GM20431 (cell line): ENCODE measurements around the gene SYNGR4.

Source experiments
- in situ Hi-C: fragments of 300-500 bp; cut with MseI, MboI; formaldehyde crosslinking; loops from one replicate; pipeline ENCODE4 v1.15.0; 2020; ENCODE audit warnings: low sequenced_read_pairs; ENCODE audit not compliant: unreplicated experiment

Gene SYNGR4

DNA sequence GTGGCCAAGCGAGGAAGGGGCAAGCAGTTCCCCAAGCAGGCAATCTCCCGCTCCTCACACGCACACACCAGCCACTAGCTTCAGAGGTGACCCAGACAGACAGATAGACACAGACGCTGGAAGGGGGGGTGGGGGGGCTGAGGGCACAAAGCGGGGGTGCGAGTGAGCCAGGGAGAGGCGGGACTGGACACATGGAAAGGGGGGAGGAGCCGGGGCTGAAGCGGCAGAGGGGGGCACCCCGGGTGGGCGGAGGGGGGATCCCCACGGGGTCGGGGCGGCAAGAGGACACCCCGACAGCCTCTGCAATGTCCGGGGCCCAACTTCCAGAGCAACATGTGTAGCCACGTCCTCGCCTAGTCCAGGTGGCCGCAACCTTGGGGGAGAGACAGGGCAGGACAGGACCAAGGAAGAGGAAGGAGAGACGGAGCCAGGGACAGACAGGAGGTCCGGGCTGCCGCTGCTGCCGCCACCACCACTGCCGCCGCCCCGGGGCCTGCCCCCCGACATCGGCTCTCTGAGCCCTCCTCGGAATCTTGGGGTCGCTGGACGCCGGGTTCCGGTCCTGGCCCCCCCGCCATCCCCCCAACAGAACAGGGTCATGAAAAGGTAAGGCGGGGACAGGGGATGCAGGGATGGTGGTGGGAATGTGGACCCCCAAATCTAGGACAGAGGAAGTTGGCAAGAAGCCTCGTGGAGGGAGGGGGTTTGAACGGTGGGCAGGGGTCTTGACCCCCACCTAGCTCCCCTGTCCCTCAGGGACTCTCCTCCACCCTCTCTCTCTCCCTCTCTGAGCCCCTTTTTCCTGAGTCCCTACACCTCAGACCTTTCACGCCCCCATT, 30.4 kb downstream of the SYNGR4 start:
- in situ Hi-C loops, result no loop called here

DNA sequence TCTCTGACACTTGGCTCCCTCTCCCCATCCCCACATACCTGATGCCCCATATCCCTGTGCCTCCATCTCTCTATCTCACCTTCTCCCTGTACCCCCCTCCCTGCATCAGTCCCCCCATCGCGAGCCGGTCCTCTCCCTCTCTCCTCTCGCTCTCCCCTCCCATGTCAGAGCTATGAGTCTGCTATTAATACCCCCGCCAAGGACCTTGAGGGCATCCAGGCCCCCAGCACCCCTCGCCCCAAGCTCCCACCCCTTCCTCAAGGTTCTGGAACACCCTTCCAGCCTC, 30.9 kb downstream of the SYNGR4 start:
- in situ Hi-C loops, result no loop called here

DNA sequence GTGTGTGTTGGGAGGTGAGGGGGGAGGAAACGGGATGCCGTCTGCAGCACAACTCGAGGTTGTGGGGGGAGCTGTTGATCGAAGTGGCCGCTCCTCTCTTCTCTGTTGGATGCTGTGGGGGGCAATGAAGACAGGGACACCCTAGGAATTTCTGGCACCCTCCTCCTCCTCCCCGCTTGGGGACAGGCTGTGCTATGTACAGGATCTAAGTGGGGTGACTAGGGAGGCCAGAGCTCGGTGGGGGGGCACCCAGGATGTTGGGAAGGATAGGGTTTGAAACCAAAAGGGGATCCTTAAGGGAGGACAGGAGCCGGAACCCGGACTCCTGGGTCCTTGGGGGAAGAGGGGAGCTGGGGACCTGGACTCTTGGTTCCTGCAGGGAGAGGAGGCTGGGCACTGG, 31.3 kb downstream of the SYNGR4 start:
- in situ Hi-C loops, result no loop called here

DNA sequence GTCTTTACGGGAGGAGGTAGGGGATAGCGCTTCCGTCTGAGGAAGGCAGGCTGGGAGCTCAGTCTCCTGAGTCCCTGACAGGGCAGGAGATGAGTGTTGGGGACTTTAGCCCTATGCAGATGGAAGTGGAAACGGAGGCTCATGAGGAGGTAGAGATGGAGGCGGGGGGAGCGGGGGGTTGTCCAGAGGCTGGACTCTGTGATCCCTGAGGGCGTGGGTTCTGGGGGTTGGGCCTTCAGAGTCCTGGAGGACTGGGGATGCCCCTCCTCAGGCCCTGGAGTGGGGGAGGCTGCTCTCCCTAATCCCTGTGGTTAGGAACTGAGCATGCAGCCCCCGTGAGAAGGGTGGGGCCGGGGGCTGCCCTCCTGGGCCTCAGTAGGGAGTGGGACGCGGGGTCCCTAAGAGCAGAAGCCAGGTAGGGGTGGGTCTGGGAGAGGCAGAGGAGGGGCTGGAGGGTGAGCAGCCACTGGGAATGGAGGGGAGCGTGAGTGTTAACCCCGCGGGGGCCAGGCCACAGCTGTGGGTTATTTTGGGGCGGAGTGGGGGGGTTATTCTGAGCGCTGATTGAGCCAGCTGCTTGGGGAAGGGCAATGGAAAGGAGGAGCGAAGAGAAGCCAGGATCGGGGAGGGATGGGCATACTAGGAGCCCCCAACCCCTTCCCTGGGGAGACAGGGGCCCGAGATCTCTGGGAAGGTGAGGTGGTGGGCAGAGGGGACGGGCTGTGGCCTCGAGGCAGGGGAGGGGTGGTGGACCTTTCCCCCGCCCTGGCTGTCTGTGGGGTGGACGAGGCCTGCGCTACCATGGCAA, 32.1 kb downstream of the SYNGR4 start:
- in situ Hi-C loops, result no loop called here

DNA sequence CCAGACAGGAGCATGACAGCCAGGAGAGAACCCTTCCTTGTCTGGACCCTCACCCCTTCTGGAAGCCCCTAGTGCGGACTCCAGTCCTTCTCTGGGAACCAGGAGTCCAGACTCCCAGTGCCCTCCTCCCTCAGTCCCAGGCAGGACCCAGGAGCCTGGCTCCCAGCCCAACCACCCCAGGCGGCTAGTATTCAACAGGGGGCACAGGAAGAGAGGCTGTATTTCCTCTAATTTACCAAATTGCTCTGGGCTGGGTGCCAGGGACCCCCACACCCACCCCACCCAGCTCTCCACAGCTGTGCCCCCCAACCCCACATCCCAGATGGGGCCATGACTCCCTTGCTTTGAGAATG, 32.6 kb downstream of the SYNGR4 start:
- in situ Hi-C loops, result no loop called here

DNA sequence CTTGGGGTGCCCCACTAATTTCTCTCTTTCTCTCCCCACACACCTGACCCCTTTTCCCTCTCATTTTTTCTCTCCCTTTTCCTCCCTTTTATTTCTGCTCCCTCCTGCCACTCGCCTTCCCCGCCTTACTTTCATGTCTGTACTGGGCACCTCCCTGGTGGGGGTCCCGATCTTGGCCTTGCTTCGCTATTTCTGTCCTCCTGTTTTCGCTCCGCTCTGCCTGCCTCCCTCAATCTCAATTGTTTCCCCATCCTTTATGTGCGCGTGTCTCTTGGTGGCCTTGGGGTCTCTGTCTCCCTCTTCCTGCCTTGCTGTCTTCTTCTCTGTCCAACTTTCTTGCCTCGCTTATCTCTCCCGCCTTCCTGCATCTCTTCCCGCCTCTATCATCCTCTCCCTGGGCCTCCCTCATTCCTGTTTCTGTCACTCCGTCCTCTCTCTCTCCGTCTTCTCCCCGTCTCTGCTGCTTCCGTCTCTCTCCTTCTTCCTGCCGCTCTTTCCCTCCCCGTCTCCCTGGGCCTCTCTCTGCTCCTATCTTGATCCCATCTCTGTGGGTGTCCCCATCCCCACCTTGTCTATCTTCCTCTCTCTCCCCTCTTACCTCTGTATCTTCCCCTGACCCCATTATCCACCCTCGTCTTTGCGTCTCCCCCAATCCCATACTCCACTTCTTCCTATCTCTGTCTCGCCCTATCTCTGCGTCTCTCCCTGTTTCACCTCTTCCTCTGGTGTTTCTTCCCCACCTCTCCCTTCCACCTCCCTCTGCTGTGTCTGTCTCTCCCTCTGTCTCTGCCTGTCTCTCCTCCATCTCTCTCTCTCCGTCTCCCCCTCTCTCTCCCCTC, 33.3 kb downstream of the SYNGR4 start:
- in situ Hi-C loops, result no loop called here

DNA sequence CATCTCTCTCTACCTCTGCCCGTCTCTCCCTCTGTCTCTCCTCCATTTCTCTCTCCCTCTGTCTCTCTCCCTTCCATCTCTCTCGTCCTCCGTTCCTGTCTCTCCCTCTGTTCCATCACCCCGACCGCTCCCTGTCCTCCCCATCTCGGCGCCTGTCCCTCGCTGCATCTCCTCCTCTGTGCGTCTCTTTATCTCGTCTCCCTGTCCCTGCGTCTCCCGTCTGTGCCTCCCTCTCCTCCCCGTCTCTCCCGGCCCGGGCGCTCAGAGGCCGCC, 33.9 kb downstream of the SYNGR4 start:
- in situ Hi-C loops, result no loop called here

DNA sequence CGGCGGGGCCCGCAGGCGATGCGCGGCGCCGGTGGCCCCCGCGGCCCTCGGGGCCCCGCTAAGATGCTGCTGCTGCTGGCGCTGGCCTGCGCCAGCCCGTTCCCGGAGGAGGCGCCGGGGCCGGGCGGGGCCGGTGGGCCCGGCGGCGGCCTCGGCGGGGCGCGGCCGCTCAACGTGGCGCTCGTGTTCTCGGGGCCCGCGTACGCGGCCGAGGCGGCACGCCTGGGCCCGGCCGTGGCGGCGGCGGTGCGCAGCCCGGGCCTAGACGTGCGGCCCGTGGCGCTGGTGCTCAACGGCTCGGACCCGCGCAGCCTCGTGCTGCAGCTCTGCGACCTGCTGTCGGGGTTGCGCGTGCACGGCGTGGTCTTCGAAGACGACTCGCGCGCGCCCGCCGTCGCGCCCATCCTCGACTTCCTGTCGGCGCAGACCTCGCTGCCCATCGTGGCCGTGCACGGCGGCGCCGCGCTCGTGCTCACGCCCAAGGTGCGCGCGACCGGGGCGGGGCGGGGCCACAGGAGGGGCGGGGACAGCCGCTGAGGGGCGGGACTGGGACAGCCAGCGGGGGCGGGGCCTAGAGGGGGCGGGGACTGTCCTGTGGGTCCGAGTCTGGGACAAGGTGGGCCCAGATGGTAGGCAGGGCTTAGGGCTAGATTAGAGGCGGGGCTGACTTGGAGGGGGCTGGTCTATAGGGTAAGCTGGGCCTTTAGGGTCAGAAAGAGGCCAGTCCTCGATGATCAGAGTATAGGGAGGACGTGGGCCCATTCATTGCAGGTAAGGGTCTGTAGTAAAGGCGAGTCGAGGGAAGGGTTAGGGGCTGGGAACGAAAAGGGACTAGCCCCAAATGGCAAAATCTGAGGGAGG, 34.4 kb downstream of the SYNGR4 start:
- in situ Hi-C loops, result no loop called here

DNA sequence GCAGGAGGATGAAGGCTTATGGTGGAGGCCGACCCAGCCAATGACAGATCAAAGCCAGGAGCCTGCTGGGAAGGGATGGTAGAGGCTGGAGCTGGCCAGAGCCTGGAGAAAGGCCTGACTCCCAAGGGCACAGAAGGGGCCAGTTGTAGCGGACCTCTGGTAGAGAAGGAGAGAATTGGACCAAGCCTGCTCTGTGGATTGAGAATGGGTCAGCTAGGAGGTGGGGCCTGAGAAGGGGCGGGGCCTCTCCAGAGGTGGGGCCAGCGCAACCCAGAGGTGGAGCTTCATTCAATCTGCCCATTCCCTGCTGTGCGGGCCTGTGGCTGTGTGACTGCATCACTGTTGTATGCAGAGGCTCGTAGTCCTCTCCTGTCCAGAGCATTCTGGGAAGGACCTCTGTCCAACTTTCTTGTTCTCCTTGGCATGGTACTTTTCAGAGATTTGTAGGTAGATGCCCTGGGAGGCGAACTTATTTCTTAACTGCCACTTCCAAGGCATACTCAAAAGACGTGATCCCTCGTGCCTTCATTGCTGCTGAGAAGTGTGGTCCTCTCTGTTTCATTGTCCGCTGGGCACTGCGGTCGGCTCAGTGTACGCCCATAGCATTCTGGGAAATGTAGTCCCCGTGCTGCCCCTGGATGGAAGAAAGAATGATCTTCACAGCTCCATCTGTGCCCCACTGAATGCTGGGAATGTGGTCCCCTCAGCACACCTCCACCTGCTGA, 36.0 kb downstream of the SYNGR4 start:
- in situ Hi-C loops, result no loop called here

DNA sequence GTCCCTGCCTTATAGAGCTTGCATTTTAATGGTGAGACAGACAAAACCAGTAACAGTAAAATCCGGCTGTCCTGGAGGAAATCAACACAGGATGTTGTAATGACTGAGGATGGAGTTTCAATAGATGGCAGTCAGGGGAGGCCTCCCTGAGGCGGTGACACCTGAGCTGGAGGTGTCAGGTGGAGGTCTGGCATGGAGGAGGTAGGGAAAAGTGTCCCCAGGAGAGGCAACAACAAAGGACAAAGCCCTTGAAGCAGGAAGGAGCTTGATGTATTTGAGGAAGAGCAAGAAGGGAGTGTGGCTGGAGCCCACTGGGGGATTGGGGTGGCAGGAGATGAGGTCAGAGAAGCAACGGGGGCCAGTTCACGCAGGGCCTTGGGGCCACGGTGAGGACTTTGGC, 37.1 kb downstream of the SYNGR4 start:
- in situ Hi-C loops, result no loop called here

DNA sequence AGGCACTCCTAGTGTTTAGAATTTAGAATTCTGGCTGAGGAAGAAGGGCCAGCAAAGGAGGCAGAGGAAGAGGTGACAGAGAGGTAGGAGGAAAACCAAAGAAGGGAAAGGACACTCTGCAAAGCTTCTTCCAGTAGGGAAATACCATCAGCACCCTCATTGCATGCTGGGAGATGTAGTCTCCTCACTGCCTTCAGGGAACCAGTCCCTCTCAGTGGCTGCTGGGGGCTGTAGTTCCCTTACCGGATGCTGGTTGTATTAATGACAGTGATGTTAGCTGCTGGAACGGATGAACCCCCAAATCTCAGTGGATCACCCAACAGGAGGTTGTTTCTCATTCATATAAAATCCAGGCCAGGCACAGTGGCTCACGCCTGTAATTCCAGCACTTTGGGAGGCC, 39.4 kb downstream of the SYNGR4 start:
- in situ Hi-C loops, result no loop called here

DNA sequence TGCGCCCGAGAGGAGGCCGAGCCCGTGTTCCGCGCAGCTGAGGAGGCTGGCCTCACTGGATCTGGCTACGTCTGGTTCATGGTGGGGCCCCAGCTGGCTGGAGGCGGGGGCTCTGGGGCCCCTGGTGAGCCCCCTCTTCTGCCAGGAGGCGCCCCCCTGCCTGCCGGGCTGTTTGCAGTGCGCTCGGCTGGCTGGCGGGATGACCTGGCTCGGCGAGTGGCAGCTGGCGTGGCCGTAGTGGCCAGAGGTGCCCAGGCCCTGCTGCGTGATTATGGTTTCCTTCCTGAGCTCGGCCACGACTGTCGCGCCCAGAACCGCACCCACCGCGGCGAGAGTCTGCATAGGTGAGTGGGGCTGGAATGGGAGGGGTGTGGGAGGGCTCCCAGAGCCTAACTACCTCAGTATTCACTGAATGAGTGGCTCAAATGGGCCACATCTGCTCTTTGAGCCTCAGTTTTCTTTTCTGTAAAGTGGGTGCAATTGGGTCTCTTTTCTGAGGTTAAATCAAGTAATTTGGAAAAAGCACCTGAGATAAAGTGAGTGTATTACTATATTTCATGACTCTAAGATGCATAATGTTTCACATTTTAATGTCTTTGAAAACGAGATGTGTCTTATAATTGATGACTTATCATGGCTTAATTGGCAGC, 41.0 kb downstream of the SYNGR4 start:
- in situ Hi-C loops, result no loop called here

DNA sequence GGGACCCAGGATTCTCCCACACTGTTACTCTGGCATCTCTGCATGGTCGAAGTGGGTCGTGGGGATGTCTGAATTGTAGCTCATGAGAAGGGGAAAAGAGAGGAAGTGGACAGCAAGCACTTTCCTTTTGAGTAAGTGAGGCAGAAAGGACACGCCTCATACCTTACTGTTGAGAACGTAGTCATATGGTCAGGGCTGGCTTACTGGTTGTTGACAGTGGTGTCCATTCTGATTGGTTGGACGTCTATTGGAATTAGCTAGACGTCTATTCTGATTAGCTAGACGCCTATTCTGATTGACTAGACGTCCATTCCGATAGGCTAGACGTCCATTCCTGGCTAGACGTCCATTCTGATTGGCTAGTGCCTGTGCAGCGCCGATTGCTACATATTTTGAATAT, 41.7 kb downstream of the SYNGR4 start:
- in situ Hi-C loops, result no loop called here

DNA sequence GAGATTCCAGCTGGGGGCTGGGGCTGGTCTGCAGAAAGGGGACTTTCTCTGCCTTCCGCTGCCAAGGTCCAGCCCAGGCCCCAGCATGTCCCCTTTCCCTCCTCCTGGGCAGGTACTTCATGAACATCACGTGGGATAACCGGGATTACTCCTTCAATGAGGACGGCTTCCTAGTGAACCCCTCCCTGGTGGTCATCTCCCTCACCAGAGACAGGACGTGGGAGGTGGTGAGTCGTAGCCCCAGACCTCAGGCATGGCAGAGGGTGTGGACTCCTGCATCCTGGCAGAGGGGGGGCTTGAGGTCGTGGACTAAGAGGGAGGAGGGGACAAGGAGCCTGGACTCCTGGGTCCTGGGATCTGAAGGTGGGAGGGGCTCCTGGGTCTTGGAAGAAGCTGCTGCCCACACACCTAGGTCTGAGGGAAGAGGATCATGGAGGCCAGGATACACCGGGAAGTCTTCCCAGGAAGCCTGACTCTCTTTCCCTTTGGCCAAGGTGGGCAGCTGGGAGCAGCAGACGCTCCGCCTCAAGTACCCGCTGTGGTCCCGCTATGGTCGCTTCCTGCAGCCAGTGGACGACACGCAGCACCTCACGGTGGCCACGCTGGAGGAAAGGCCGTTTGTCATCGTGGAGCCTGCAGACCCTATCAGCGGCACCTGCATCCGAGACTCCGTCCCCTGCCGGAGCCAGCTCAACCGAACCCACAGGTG, 49.9 kb downstream of the SYNGR4 start:
- in situ Hi-C loops, result no loop called here

DNA sequence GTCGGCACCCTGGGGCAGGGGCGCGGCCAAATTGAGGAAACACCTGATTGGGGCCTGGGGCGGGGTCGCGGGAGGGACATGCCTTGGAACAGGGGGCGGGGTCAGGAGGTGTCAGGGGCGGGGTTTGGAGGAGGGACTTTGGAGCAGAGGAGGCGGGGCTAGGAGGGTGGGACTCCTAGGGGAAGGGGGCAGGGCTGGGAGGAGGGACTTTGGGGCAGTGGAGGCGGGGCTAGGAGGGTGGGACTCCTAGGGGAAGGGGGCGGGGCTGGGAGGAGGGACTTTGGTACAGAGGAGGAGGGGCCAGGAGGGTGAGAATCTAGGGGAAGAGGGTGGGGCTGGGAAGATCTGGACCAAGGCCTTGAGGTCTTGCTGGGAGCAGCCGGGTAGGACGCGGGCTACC, 51.2 kb downstream of the SYNGR4 start:
- in situ Hi-C loops, result no loop called here

DNA sequence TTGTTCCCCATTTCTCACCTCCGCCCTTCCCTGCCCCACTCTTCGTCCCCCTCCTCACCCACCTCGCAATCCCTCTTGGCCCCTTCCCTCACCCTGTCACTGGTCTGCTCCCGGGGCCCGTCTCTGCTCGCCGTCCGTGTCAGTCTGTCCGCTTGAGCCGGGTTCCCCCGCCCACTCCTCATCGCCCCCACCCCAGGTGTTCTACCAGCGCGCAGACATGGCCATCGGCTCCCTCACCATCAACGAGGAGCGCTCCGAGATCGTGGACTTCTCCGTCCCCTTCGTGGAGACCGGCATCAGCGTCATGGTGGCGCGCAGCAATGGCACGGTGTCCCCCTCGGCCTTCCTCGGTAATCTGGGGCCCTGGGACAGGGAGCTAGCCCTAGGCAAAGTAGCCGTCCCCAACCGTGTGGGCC, 51.6 kb downstream of the SYNGR4 start:
- in situ Hi-C loops, result no loop called here

DNA sequence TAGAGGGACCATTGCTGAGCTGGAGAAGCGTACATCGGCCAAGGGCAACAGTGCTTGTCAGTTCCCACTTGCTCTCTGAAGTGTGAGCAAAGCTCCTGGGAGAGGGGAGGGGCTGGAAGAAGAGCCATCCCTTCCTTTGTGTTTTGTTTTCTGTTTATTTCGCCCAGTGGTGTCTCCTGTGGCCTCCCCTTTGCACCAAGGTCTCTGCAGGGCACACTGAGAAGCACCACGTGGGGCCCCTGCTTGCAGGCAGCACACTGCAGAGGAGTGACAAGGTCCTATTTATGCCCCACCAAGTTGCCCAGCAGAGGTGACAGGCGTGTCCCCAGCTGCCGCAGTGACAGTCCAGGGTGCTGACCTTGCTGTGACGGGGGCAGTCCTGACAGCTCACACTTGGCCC, 53.3 kb downstream of the SYNGR4 start:
- in situ Hi-C loops, result no loop called here

DNA sequence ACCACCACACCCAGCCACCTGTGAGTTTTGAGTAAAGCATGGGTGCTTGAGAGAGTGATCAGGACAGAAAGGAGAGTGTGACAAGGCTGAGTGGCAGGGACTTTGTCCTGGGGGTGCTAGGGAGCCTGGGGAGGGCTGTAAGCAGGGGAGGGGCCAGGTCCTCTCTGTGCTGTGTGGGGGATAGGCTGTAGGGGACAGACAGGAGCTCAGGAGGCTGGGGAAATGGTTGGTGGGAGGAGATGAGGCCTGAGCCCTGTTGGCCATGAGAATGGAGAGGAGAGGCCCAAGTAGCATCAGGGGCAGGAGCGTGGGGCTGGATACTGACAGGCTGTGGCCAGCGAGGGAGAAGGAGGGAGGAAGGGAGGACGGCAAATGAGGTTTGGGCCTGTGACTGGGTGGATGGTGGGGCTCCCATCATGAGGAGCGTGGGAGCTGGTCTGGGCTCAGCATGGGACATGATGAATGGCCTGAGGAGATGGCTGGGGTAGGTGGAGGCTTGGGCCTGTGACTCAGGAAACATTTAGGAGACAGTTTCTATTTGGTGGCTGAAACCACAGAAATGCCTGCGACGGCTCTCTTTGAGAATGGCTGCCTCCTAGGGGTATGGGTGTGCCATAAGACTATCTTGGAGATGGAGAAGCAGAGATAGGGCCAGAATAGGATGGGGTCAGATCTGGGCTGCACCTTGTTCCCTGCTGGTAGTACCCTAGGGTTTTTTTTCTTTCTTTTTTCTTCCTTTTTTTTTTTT, 54.3 kb downstream of the SYNGR4 start:
- in situ Hi-C loops, result no loop called here
